OCI-LY7 (cell line): ENCODE results near the gene DAPK1. TPM values are rescaled to one million over a fixed set of nuclear protein-coding genes. Genes with fewer than 3 reads are reported as not detected.

Source experiments
- BruUV-seq: library from RNA; stranded (reverse); fragments of 400-500 nt; replicated peaks from 2 replicates; lab custom pipeline; 2021; lab: Mats Ljungman, UMichigan
- CTCF ChIA-PET: fragments of 300-600 bp; sonication (Branson Sonifier 250); formaldehyde crosslinking; loops from one replicate; lab custom pipeline; 2022; ENCODE audit warnings: antibody characterized with exemption; ENCODE audit not compliant: unreplicated experiment; lab: Charles Lee
- POLR2A ChIA-PET: fragments of 300-600 bp; sonication (Branson Sonifier 250); formaldehyde crosslinking; loops from one replicate; lab custom pipeline; 2022; ENCODE audit warnings: antibody characterized with exemption; lab: Charles Lee
- DNase-seq: peaks from one replicate; pipeline ENCODE4 v3.0.0-alpha.2; 2015; ENCODE audit warnings: low spot score
- H2AFZ ChIP-seq: fragments of 200-600 bp; sonication (generic), shearing (Covaris generic); 2 replicates; pipeline ENCODE4 v1.6.1; 2014; ENCODE audit warnings: mild to moderate bottlenecking, antibody characterized with exemption, low read length, moderate library complexity
- H3K27ac ChIP-seq: fragments of 200-600 bp; sonication (generic); 2 replicates; pipeline ENCODE4 v1.5.1; 2014; ENCODE audit warnings: mixed run types, low read depth, mild to moderate bottlenecking, moderate library complexity, low read length, inconsistent platforms; ENCODE audit not compliant: poor library complexity, severe bottlenecking
- H3K36me3 ChIP-seq: fragments of 200-600 bp; sonication (generic); 2 replicates; pipeline ENCODE4 v1.6.1; 2014; ENCODE audit warnings: mild to moderate bottlenecking, antibody characterized with exemption, low read length, moderate library complexity, mixed read lengths; ENCODE audit not compliant: insufficient read depth
- H3K4me1 ChIP-seq: fragments of 200-600 bp; sonication (generic); 2 replicates; pipeline ENCODE4 v1.5.1; 2014; ENCODE audit warnings: mild to moderate bottlenecking, low read length; ENCODE audit not compliant: insufficient read depth, poor library complexity, severe bottlenecking
- H3K4me2 ChIP-seq: fragments of 200-600 bp; sonication (generic); 2 replicates; pipeline ENCODE4 v1.6.1; 2014; ENCODE audit warnings: mild to moderate bottlenecking, low read length
- H3K4me3 ChIP-seq: fragments of 200-600 bp; sonication (generic); 2 replicates; pipeline ENCODE4 v1.5.1; 2014; ENCODE audit warnings: mild to moderate bottlenecking, low read depth, low read length; ENCODE audit not compliant: poor library complexity, severe bottlenecking
- H3K79me2 ChIP-seq: fragments of 200-600 bp; sonication (generic); 2 replicates; pipeline ENCODE4 v1.6.1; 2016; ENCODE audit warnings: low read depth, mild to moderate bottlenecking, low read length, moderate library complexity, mixed read lengths; ENCODE audit not compliant: insufficient read depth
- H3K9me2 ChIP-seq: fragments of 200-600 bp; sonication (generic); 2 replicates; pipeline ENCODE4 v1.6.1; 2016; ENCODE audit warnings: mild to moderate bottlenecking, low read length, mixed read lengths; ENCODE audit not compliant: insufficient read depth
- H3K9me3 ChIP-seq: fragments of 200-600 bp; sonication (generic); 2 replicates; pipeline ENCODE4 v1.6.1; 2014; ENCODE audit warnings: mild to moderate bottlenecking, mixed run types, low read length, mixed read lengths
- H4K20me1 ChIP-seq: fragments of 200-600 bp; sonication (generic); 2 replicates; pipeline ENCODE4 v1.6.1; 2014; ENCODE audit warnings: mild to moderate bottlenecking, antibody characterized with exemption, low read length, moderate library complexity, mixed read lengths; ENCODE audit not compliant: insufficient read depth
- EZH2phosphoT487 ChIP-seq: fragments of 200-600 bp; sonication (generic); IDR thresholded peaks from 2 replicates; pipeline ENCODE4 v1.6.1; 2018; ENCODE audit warnings: low read depth, borderline replicate concordance, mild to moderate bottlenecking, mixed run types, antibody characterized with exemption, low read length, moderate library complexity, mixed read lengths
- intact Hi-C: fragments of 100-400 bp; cut with micrococcal nuclease; formaldehyde crosslinking; loops from one replicate; pipeline ENCODE4 v1.10.0; 2022; ENCODE audit not compliant: unreplicated experiment
- total RNA-seq, 2 experiments: library from RNA; depleted of rRNA in 1 of 2; stranded (reverse); fragments of >200 nt in 1 of 2; shearing (Covaris generic) in 1 of 2; gene quantifications; 2 replicates each; pipeline ENCODE4 v1.2.3, GENCODE V29; 2014 to 2022
- TF ChIP-seq, protein P1 (sequence below): fragments of 200-600 bp; sonication (generic); conservative IDR thresholded peaks from 2 replicates; pipeline ENCODE4 v1.5.1; 2014; ENCODE audit warnings: mild to moderate bottlenecking, antibody characterized with exemption, low read length, moderate library complexity, mixed read lengths

DAPK1 gene
- total RNA-seq, 2 experiments from 2014 or later: 0.25 to 3.5 TPM

GRCh38 chr9:87564111-87564510 is 66.4 kb downstream of the DAPK1 start:
- H3K9me2 ChIP-seq: no peaks in the 10 kb centered on the region
- POLR2A ChIA-PET: no interaction called here

GRCh38 chr9:87564791-87565241 is 67.1 kb downstream of the DAPK1 start:
- Histone ChIP-seq H3K4me2 (no peak overlapping the region), H3K4me1 (peaks cover 14% of the 10 kb centered on the region), H2AFZ (no peak overlapping the region), H3K9me2 (no peaks in the 10 kb centered on the region), H3K9me3 (no peaks in the 10 kb centered on the region), H3K27ac (no peak overlapping the region), H3K4me3 (no peak overlapping the region), H3K36me3 (no peaks in the 10 kb centered on the region), H4K20me1 (no peaks in the 10 kb centered on the region), H3K79me2 (no peaks in the 10 kb centered on the region)
- TF ChIP-seq, protein P1, sequence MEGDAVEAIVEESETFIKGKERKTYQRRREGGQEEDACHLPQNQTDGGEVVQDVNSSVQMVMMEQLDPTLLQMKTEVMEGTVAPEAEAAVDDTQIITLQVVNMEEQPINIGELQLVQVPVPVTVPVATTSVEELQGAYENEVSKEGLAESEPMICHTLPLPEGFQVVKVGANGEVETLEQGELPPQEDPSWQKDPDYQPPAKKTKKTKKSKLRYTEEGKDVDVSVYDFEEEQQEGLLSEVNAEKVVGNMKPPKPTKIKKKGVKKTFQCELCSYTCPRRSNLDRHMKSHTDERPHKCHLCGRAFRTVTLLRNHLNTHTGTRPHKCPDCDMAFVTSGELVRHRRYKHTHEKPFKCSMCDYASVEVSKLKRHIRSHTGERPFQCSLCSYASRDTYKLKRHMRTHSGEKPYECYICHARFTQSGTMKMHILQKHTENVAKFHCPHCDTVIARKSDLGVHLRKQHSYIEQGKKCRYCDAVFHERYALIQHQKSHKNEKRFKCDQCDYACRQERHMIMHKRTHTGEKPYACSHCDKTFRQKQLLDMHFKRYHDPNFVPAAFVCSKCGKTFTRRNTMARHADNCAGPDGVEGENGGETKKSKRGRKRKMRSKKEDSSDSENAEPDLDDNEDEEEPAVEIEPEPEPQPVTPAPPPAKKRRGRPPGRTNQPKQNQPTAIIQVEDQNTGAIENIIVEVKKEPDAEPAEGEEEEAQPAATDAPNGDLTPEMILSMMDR: no peak
- no peak for TF ChIP-seq EZH2phosphoT487
- intact Hi-C loops: no loop called here
- CTCF ChIA-PET: no interaction called here
- no TSS peak for BruUV-seq
- POLR2A ChIA-PET: no interaction called here
- no peak for DNase-seq

More at GRCh38 chr9:87564111-87564510, 66.4 kb downstream of the DAPK1 start:
- H3K4me1 ChIP-seq: peaks cover 8% of the 10 kb centered on the region
- BruUV-seq: no TSS peak
- no peaks in the 10 kb centered on the region for H3K36me3 ChIP-seq
- intact Hi-C loops: no loop called here
- no peaks in the 10 kb centered on the region for H4K20me1 ChIP-seq
- DNase-seq: no peak
- no peaks in the 10 kb centered on the region for H3K9me3 ChIP-seq
- H3K27ac ChIP-seq: no peak overlapping the region
- no peak overlapping the region for H2AFZ ChIP-seq
- H3K4me3 ChIP-seq: no peak overlapping the region
- CTCF ChIA-PET: no interaction called here
- no peak overlapping the region for H3K4me2 ChIP-seq
- H3K79me2 ChIP-seq: no peaks in the 10 kb centered on the region
- TF ChIP-seq, protein P1: no peak
- no peak for TF ChIP-seq EZH2phosphoT487

GRCh38 chr9:87567001-87567400 is 69.3 kb downstream of the DAPK1 start:
- H3K36me3 ChIP-seq: no peaks in the 10 kb centered on the region
- no peaks in the 10 kb centered on the region for H3K9me2 ChIP-seq
- intact Hi-C loops: no loop called here
- H3K4me1 ChIP-seq: peaks cover 24% of the 10 kb centered on the region
- TF ChIP-seq, protein P1: no peak
- TF ChIP-seq EZH2phosphoT487: no peak
- no TSS peak for BruUV-seq
- no peak overlapping the region for H3K27ac ChIP-seq
- H2AFZ ChIP-seq: no peak overlapping the region
- no peaks in the 10 kb centered on the region for H3K79me2 ChIP-seq
- no peaks in the 10 kb centered on the region for H4K20me1 ChIP-seq
- no peak for DNase-seq
- POLR2A ChIA-PET: interaction anchor here (1.1 to 4.5 kb wide), 2 partner anchors 10 to 11 kb away, joined by 4 to 35 read pairs; no protein-coding TSS in a partner anchor
- H3K9me3 ChIP-seq: no peaks in the 10 kb centered on the region
- CTCF ChIA-PET: no interaction called here
- no peak overlapping the region for H3K4me3 ChIP-seq
- H3K4me2 ChIP-seq: no peak overlapping the region
